ENCODE measurements around the gene NFATC1. TPM values are rescaled to one million over a fixed set of nuclear protein-coding genes. Genes with fewer than 3 reads are reported as not detected.

Gene NFATC1
- total RNA-seq, 1 donor from 2014 or later = 64.1 TPM

DNA sequence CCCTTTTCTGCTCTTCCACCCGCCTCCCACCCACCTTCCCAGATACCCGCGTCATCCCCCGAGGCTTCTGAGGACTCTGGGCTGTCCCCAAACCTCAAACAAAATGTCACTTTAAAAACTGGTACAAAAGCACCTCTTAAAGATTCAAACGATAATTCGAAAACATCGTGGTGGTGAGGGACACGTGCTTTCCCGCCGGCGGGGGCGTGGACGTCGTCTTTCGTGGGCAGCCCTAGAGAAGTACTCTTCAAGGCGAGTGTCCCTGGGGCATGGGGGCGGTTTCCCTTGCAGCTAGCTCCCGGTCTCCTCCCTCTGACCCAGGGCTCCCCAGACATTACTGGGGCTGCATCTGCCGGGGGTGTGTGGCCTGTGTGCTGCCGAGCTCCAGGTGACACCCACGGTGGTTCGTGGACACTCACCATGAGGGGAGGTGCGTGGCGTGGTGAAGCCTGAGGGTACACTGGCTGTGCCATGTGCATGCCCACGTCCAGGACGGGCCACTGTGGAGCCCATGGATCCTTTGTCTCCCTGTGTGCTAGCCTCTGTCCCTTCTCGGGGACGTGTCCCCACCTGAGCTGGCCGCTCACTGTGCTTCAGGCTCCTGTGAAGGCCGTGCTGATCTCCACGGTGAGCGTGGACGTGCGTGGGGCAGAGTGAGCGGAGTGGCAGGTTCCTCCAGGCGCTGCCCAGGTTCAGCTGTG lies 117.8 kb downstream of the NFATC1 start:
- DNase-seq (ENCODE audit: low spot score in 2 of 2) = peak in 1 of 2 donors; percentile 57
- H3K27ac ChIP-seq = no peak overlapping the region

GRCh38 chr18:79515331-79515730 lies 119.6 kb downstream of the NFATC1 start:
- Histone ChIP-seq H3K36me3 (peaks cover 8 to 12% of the 10 kb centered on the region in 2 donors), H3K4me3 (no peak overlapping the region), H3K4me1 (no peaks in the 10 kb centered on the region), H3K9me3 (no peaks in the 10 kb centered on the region), H3K27ac (no peak overlapping the region), H3K27me3 (no peaks in the 10 kb centered on the region)
- TF ChIP-seq, protein P1, sequence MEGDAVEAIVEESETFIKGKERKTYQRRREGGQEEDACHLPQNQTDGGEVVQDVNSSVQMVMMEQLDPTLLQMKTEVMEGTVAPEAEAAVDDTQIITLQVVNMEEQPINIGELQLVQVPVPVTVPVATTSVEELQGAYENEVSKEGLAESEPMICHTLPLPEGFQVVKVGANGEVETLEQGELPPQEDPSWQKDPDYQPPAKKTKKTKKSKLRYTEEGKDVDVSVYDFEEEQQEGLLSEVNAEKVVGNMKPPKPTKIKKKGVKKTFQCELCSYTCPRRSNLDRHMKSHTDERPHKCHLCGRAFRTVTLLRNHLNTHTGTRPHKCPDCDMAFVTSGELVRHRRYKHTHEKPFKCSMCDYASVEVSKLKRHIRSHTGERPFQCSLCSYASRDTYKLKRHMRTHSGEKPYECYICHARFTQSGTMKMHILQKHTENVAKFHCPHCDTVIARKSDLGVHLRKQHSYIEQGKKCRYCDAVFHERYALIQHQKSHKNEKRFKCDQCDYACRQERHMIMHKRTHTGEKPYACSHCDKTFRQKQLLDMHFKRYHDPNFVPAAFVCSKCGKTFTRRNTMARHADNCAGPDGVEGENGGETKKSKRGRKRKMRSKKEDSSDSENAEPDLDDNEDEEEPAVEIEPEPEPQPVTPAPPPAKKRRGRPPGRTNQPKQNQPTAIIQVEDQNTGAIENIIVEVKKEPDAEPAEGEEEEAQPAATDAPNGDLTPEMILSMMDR (IDR thresholded peaks at IDR 0.05) = no peak
- DNase-seq (ENCODE audit: low spot score in 2 of 2) = no peak
- intact Hi-C loops (cut with DNase I) = no loop called here

More for the DNA sequence above, 117.8 kb downstream of the NFATC1 start:
- no peaks in the 10 kb centered on the region for H3K27me3 ChIP-seq
- intact Hi-C loops (cut with DNase I) = no loop called here
- H3K4me1 ChIP-seq = peaks cover 0 to 4% of the 10 kb centered on the region in 2 donors
- H3K9me3 ChIP-seq = no peaks in the 10 kb centered on the region
- TF ChIP-seq, protein P1 (IDR thresholded peaks at IDR 0.05) = no peak
- H3K4me3 ChIP-seq = no peak overlapping the region
- peaks cover 12 to 16% of the 10 kb centered on the region in 2 donors for H3K36me3 ChIP-seq

DNA sequence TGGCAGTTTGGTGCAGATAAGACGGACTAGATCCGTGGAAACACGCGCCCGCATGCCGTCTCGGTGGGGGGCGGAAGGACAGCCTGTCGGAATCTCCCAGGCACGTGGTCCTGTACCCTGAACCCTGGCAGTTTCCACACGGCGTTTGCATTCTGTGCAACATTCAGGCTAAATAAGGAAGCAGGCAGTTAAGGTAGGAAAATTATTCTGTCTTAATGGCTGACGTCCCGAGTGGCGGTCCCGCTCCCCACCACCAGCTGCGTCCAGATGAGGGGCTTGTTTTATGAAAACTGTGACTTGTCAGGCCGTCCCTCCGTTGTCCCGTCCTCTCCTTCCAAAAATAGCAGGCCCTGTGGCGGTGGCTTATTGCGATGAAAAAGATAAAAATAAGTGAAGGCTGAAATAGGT lies 120.2 kb downstream of the NFATC1 start:
- Histone ChIP-seq H3K4me3 (no peak overlapping the region), H3K36me3 (peaks cover 8 to 12% of the 10 kb centered on the region in 2 donors), H3K4me1 (no peaks in the 10 kb centered on the region), H3K27ac (no peak overlapping the region), H3K27me3 (no peaks in the 10 kb centered on the region), H3K9me3 (no peaks in the 10 kb centered on the region)
- intact Hi-C loops (cut with DNase I) = no loop called here
- TF ChIP-seq, protein P1 (IDR thresholded peaks at IDR 0.05) = no peak
- no peak for DNase-seq (ENCODE audit: low spot score in 2 of 2)

DNA sequence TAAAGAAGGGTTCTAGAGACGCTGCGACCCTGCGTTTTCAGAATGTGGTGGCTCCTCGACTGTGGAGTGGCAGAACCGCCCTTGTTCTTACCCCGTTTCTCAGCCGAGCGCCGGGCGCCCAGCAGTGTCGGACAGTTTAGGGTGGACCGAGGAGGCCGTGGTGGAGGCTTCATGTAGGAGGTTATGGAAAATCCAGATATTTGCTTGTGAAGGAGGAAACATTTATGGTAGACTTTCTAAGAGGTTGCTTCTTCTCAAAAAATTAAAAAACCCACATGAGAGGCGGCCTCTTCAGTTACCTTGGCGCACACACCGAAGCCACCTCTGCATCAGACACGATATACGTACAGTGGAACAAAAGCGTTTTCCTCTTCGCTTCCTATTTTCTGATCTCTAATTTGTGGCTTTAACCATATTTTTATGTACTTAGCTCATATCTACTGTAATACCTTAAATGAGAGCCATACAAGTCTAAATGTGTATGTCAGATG lies 120.8 kb downstream of the NFATC1 start:
- intact Hi-C loops (cut with DNase I) = no loop called here
- TF ChIP-seq, protein P1 (IDR thresholded peaks at IDR 0.05) = no peak
- H3K4me3 ChIP-seq = no peak overlapping the region
- H3K27me3 ChIP-seq = no peaks in the 10 kb centered on the region
- H3K36me3 ChIP-seq = peaks cover 8 to 12% of the 10 kb centered on the region in 2 donors
- H3K9me3 ChIP-seq = no peaks in the 10 kb centered on the region
- H3K27ac ChIP-seq = no peak overlapping the region
- no peaks in the 10 kb centered on the region for H3K4me1 ChIP-seq
- DNase-seq (ENCODE audit: low spot score in 2 of 2) = peak in 1 of 2 donors; percentile 33

- peaks cover 8 to 9% of the 10 kb centered on the region in 2 donors for H3K36me3 ChIP-seq
- H3K27ac ChIP-seq = no peak overlapping the region
- no peaks in the 10 kb centered on the region for H3K9me3 ChIP-seq
- DNase-seq (ENCODE audit: low spot score in 2 of 2) = no peak
- intact Hi-C loops (cut with DNase I) = no loop called here
- H3K27me3 ChIP-seq = no peaks in the 10 kb centered on the region
- TF ChIP-seq, protein P1 (IDR thresholded peaks at IDR 0.05) = no peak
- H3K4me3 ChIP-seq = no peak overlapping the region
- no peaks in the 10 kb centered on the region for H3K4me1 ChIP-seq
Observed at GRCh38 chr18:79517341-79517740, 121.6 kb downstream of the NFATC1 start.

All from ascending aorta (tissue), 2 donors.